H7 (cell line): ENCODE results near the gene ORC4. TPM values are rescaled to one million over a fixed set of nuclear protein-coding genes. Genes with fewer than 3 reads are reported as not detected.

Source experiments
- total RNA-seq: library from RNA; depleted of rRNA; stranded (reverse); fragments of >200 nt; shearing (Covaris generic); gene quantifications from 2 replicates; pipeline ENCODE4 v1.2.3, GENCODE V29; 2014; rRNA removed

Gene ORC4
- total RNA-seq, 1 experiment from 2014 or later: 57.3 TPM

Other genes with a start within 250 kb of the ORC4 start
- gene ACVR2A, start 175.7 kb downstream of the ORC4 start, total RNA-seq: 8.6 and 8.8 TPM in 2 replicates
- 7.0 and 11.3 TPM in 2 replicates for gene MBD5, start 354 bp upstream of the ORC4 start, total RNA-seq